ENCODE data around the gene TRA2B.

Gene TRA2B

GRCh38 chr3:185937689-185938374, at the start of gene TRA2B:
TSS of gene TRA2B (minus strand) at chr3:185938014. CDS start at chr3:185937860, 154 bp downstream.
- peak; percentile 98 for DNase-seq (ENCODE audit: low spot score)

- DNase-seq (ENCODE audit: low spot score), result no peak
Measured at GRCh38 chr3:185986198-185986777, 48.5 kb upstream of the TRA2B start.

DNA sequence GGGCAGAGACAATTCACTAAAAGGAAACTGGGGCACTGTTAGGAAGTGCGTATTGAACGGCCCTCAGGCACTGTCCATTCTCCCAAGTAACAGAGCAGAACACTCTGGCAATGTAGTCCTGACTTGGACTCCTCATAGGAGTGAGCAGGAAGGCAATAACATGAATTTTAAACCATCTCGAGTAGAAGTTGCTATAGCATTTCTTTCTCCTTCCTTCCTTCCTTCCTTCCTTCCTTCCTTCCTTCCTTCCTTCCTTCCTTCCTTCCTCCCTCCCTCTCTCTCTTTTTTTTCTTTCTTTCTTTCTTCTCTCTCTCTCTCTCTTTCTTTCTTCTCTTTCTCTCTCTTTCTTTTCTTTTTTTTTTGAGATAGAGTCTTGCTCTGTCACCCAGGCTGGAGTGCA, 46.4 kb upstream of the TRA2B start:
- DNase-seq (ENCODE audit: low spot score), result no peak

- DNase-seq (ENCODE audit: low spot score), result peak; percentile 67
Measured at GRCh38 chr3:185983495-185984141, 45.8 kb upstream of the TRA2B start.

DNA sequence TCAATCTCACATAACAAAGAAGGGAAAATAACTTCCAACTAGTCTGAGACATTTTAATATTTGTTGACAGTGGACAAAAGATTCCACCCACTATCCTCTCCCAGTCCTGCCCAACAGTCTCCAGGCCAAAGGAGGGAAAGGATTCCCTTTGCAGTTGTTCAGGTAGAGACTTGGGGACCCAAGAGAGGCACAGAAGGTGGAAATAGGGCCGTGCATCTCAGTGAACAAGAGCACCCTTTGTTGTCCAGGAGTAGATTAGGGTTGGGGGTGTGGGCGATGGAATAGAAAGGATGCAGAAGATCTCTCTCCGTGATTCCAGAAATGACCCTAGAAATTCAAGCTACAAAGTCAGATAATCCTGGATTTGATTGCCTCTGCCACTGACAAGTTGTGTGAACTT, 44.8 kb upstream of the TRA2B start:
- no peak for DNase-seq (ENCODE audit: low spot score)

GRCh38 chr3:185981621-185982020, 43.8 kb upstream of the TRA2B start:
- DNase-seq (ENCODE audit: low spot score), result no peak

GRCh38 chr3:185979721-185980121, 41.9 kb upstream of the TRA2B start:
- DNase-seq (ENCODE audit: low spot score), result no peak

DNA sequence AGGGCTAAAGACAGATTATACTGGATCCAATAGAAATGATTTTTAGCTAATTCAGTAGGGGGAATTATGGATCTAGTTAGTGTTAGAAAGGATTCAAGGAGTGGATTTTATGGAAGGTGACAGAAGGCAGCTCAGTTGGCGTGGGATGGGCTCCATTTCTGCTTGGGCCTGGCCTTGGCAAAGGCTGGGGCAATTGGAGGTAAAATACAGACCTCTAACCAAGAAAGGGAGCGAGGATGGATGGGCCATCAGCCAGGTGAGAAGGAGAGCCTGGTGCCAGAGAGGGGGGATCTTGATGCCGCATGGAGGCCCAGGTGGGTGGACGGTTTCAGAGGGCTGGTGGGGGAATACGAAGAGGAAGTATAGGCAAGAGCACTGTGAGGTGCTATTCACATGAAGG, 40.7 kb upstream of the TRA2B start:
- no peak for DNase-seq (ENCODE audit: low spot score)

DNA sequence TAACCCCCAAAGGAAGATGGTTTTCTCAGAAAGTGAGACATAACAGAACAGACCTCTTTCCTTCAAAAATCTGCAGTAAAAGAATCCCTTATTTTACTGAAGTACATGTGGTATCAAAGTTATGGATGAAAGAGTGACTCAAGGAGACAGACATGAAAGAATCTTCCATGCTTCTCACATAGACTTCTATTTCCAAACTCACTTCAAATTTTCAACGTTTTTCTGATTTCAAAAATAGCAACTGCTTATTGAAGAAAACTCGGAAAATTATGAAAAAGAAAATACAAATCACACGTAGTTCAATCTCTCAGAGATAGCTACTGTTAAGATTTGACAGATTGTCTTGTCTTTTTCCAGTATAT, 39.8 kb upstream of the TRA2B start:
- no peak for DNase-seq (ENCODE audit: low spot score)

DNA sequence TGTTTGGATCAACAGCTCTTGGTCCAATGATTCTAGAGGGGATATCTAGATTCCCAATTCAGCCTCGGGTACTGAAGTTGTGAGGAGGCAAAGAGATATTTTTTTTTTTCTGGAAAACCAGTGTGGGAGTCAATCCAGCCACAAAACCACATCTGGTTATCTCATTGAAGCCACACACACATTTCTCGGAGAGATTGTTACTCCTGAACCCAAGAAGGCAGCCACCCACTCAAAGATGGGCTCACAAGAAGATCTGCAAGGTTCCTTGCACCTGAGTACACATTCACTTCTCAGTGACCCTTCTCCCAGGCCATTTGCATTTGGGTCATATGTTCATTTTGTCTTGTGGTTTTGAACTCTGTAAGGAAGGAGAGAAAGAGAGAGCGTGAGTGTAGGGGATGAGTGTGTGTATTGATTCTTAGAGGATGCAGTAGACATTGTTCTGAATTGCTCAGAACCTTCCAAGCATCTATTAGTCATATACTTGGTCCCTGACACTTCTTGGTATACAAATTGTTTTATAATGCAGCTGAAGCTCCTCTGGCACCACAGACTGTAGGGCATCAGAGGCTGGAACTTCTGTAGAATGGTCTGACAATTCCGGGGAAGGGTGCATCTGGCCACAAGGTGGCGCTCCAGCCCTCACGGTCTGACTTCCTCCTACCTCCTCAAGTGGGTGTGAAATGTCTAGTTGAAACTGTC, 39.3 kb upstream of the TRA2B start:
- peak; percentile 78 for DNase-seq (ENCODE audit: low spot score)

GRCh38 chr3:185976100-185976499, 38.3 kb upstream of the TRA2B start:
- no peak for DNase-seq (ENCODE audit: low spot score)

- no peak for DNase-seq (ENCODE audit: low spot score)
Measured at GRCh38 chr3:185971579-185971978, 33.8 kb upstream of the TRA2B start.

- no peak for DNase-seq (ENCODE audit: low spot score)
Measured at GRCh38 chr3:185968168-185968567, 30.4 kb upstream of the TRA2B start.

DNA sequence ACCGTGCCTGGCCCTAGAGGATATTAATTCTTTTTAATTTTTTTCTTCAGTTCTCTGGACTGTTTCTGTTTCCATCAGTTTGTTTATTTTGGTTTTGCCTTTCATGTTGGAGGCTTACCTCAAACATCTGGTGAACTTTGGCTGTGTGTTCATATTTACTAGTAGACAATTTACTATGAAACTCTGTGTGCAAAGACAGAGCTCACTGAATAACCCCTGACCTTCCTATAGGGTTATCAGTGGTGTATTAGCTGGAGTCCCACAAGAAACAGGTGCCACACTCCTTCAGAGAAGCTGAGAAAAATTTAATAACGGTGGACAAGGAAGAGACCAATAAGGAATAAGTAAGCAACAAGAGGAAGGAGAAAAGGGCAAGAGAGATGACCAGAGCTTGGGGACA, 28.8 kb upstream of the TRA2B start:
- DNase-seq (ENCODE audit: low spot score), result no peak

DNA sequence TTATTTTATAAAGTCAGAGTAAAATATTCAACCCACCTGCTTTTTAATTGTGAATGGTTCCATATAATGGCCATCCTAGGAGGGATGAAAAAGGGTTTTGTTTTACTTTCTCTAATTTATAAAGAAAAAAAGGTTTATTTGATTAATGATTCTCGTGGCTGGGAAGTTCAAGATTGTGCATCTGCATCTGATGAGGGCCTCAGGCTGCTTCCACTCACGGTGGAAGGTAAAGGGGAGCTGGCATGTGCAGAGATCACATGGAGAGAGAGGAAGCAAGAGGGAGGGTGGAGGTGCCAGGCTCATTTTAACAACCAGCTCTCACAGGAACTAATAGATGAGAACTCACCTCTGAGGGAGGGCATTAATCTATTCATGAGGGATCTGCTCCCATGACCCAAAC, 27.7 kb upstream of the TRA2B start:
- no peak for DNase-seq (ENCODE audit: low spot score)

GRCh38 chr3:185961675-185962232, 23.9 kb upstream of the TRA2B start:
- no peak for DNase-seq (ENCODE audit: low spot score)

DNA sequence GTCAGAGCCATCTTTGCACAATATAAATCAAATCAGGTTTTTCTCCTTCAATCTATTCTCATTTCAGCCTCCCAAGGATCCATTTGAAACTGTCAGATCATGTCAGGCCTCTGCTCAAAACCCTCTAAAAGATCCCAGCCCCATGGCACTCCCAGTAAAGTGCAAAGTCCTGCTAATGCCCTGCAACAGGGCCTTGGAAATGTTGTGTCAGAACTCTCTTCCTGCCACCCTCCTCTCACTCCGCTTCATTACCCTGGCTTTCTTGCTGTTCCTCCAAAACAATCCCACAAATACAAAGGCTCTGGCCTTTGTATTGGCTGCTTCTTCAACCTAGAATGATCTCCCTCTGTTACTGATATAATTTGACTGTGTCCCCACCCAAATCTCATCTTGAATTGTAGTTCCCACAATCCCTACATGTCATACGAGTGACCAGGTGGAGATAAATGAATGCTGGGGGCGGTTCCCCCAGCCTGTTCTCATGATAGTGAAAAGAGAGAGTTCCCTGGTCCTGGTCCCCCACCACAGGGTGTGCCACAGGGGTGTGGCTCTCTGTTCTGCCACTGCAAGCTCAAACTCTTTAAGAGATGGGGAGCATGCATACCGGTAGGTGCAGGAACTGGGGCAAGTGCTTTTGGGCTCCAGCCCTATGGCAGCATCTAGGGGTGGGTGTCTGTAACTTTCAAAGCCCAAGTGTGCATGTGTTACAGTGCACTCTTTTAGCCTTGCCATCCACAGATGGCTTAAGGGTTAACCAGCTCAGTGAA, 22.9 kb upstream of the TRA2B start:
- DNase-seq (ENCODE audit: low spot score), result no peak

- no peak for DNase-seq (ENCODE audit: low spot score)
Measured at GRCh38 chr3:185959609-185960521, 22.1 kb upstream of the TRA2B start.

GRCh38 chr3:185958626-185959025, 20.8 kb upstream of the TRA2B start:
- no peak for DNase-seq (ENCODE audit: low spot score)

GRCh38 chr3:185956244-185956643, 18.4 kb upstream of the TRA2B start:
- no peak for DNase-seq (ENCODE audit: low spot score)

DNA sequence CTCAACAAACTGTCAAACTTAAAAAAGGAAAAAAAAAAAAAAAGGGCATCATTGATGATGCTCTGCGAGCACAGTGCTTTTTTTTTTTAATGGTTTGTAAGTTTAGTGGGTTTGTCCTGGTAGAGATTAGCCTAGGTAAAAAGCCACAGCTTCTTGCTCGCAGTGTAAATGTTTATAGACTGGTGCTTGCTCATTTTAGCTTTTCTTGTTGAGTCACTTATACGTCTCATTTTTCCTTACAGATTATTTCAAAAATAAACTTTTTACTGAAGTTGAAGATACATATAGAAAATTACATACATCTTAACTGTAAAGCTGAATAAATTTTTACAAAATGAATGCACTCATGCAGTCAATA, 16.5 kb upstream of the TRA2B start:
- DNase-seq (ENCODE audit: low spot score), result no peak

Measured in CD4-positive, alpha-beta T cell treated with Interleukin-2 at 100 ng/mL for 4 hours (primary cell).